H1 (cell line): ENCODE results near the gene RELN. TPM values are rescaled to one million over a fixed set of nuclear protein-coding genes. Genes with fewer than 3 reads are reported as not detected.

Source experiments
- CTCF ChIA-PET: fragments of 300-600 bp; sonication (Branson Sonifier 250); formaldehyde crosslinking; loops from one replicate; lab custom pipeline; 2021; ENCODE audit not compliant: partially characterized antibody; lab: Charles Lee
- POLR2A ChIA-PET: fragments of 300-600 bp; sonication (Branson Sonifier 250); formaldehyde crosslinking; loops from one replicate; lab custom pipeline; 2021; ENCODE audit warnings: inconsistent platforms; ENCODE audit not compliant: partially characterized antibody; lab: Charles Lee
- DNase-seq, 2 experiments: peaks; one replicate each; pipeline versions ENCODE4 v3.0.0 to v3.0.0-alpha.2; 2010 to 2022; ENCODE audit warnings: low spot score in 2 of 2, low read depth in 1 of 2, mixed read lengths in 1 of 2
- FAIRE-seq: peaks from 2 replicates; lab custom pipeline; 2011; peaks lifted over from hg19 to GRCh38; lab: Jason Lieb, UNC
- H2AFZ ChIP-seq: 2 replicates; pipeline ENCODE4 v1.8.1; 2012; ENCODE audit warnings: low read length, inconsistent platforms
- H2AK5ac ChIP-seq: 2 replicates; pipeline ENCODE4 v1.6.1; 2013; ENCODE audit warnings: low read depth, low read length
- H2BK120ac ChIP-seq: replicated peaks from 2 replicates; pipeline ENCODE3; 2013; ENCODE audit warnings: low read depth, low read length, inconsistent platforms
- H2BK12ac ChIP-seq: 2 replicates; pipeline ENCODE4 v1.6.1; 2013; ENCODE audit warnings: low read depth, low read length
- H2BK15ac ChIP-seq: 2 replicates; pipeline ENCODE4 v1.6.1; 2013; ENCODE audit warnings: low read length
- H2BK20ac ChIP-seq: 2 replicates; pipeline ENCODE4 v1.6.1; 2013; ENCODE audit warnings: low read length
- H2BK5ac ChIP-seq: 2 replicates; pipeline ENCODE4 v1.6.1; 2013; ENCODE audit warnings: low read depth, low read length
- H3K14ac ChIP-seq: 2 replicates; pipeline ENCODE4 v1.6.1; 2013; ENCODE audit warnings: inconsistent platforms; ENCODE audit not compliant: insufficient read length
- H3K18ac ChIP-seq: 2 replicates; pipeline ENCODE4 v1.6.1; 2013; ENCODE audit warnings: low read length; ENCODE audit errors: extremely low read depth
- H3K23ac ChIP-seq: 2 replicates; pipeline ENCODE4 v1.6.1; 2013; ENCODE audit warnings: inconsistent platforms; ENCODE audit not compliant: insufficient read length
- H3K23me2 ChIP-seq: 2 replicates; pipeline ENCODE4 v1.6.1; 2013; ENCODE audit warnings: low read depth, low read length
- H3K27ac ChIP-seq: 2 replicates; pipeline ENCODE4 v1.6.1; 2011; ENCODE audit warnings: low read depth, low read length, inconsistent platforms
- H3K27me3 ChIP-seq, 4 experiments: replicated peaks in 1 of 4; 1 replicate in 1 of 4; 2 replicates in 3 of 4; pipeline versions ENCODE4 v1.6.1 to v1.8.1; 2011 to 2013; ENCODE audit warnings: low read length in 3 of 4, mild to moderate bottlenecking in 3 of 4, inconsistent platforms in 2 of 4, mixed read lengths in 2 of 4, moderate library complexity in 1 of 4; ENCODE audit not compliant: control insufficient read depth in 3 of 4, insufficient read depth in 3 of 4; ENCODE audit errors: extremely low read depth in 1 of 4
- H3K36me3 ChIP-seq, 4 experiments: 2 replicates each; pipeline versions ENCODE4 v1.6.1 to v1.8.1; 2011 to 2013; ENCODE audit warnings: mild to moderate bottlenecking in 4 of 4, low read length in 3 of 4, moderate library complexity in 2 of 4, control low read depth in 1 of 4, inconsistent platforms in 1 of 4; ENCODE audit not compliant: insufficient read depth in 4 of 4, control insufficient read depth in 2 of 4
- H3K4ac ChIP-seq: replicated peaks from 2 replicates; pipeline ENCODE3; 2013; ENCODE audit warnings: low read length, low read depth, mixed read lengths, inconsistent platforms; ENCODE audit not compliant: insufficient read length
- H3K4me1 ChIP-seq, 4 experiments: replicated peaks in 1 of 4; 1 replicate in 1 of 4; 2 replicates in 3 of 4; pipeline versions ENCODE4 v1.6.1 to v1.8.1; 2011 to 2013; ENCODE audit warnings: low read length in 3 of 4, inconsistent platforms in 2 of 4, mixed read lengths in 1 of 4; ENCODE audit not compliant: insufficient read depth in 4 of 4, control insufficient read depth in 3 of 4
- H3K4me2 ChIP-seq, 2 experiments: 2 replicates each; pipeline versions ENCODE4 v1.6.1 to v1.8.1; 2011 to 2013; ENCODE audit warnings: low read depth in 2 of 2, low read length in 2 of 2, control low read depth in 1 of 2, inconsistent platforms in 1 of 2, mild to moderate bottlenecking in 1 of 2; ENCODE audit not compliant: insufficient read depth in 1 of 2
- H3K4me3 ChIP-seq, 4 experiments: fragments of 200-600, 300-600 bp in 1 of 4; sonication (generic), shearing (Covaris generic), sonication (Bioruptor Twin) in 1 of 4; 2 replicates each; pipeline versions ENCODE4 v1.5.1 to v1.8.1; 2011 to 2016; ENCODE audit warnings: low read length in 4 of 4, low read depth in 3 of 4, control low read depth in 2 of 4, inconsistent platforms in 2 of 4, mild to moderate bottlenecking in 2 of 4, mixed read lengths in 1 of 4, moderate library complexity in 1 of 4; ENCODE audit not compliant: insufficient read depth in 2 of 4; ENCODE audit errors: extremely low read depth in 1 of 4
- H3K56ac ChIP-seq: replicated peaks from 2 replicates; pipeline ENCODE3; 2013; ENCODE audit warnings: low read depth, mild to moderate bottlenecking, mixed read lengths, low read length, inconsistent platforms; ENCODE audit not compliant: insufficient read length
- H3K79me1 ChIP-seq: 2 replicates; pipeline ENCODE4 v1.6.1; 2013; ENCODE audit warnings: low read depth, low read length, control low read depth
- H3K79me2 ChIP-seq, 2 experiments: 2 replicates each; pipeline versions ENCODE4 v1.6.1 to v1.8.1; 2012 to 2013; ENCODE audit warnings: low read length in 2 of 2, mild to moderate bottlenecking in 2 of 2, inconsistent platforms in 1 of 2; ENCODE audit not compliant: insufficient read depth in 2 of 2, control insufficient read depth in 1 of 2
- H3K9ac ChIP-seq, 4 experiments: replicated peaks in 1 of 4; 1 replicate in 1 of 4; 2 replicates in 3 of 4; pipeline versions ENCODE4 v1.6.1 to v1.8.1; 2011 to 2013; ENCODE audit warnings: low read depth in 3 of 4, low read length in 3 of 4, control low read depth in 2 of 4, mild to moderate bottlenecking in 2 of 4, moderate library complexity in 2 of 4, inconsistent platforms in 1 of 4; ENCODE audit errors: extremely low read depth in 1 of 4
- H3K9me3 ChIP-seq, 2 experiments: 2 replicates each; pipeline versions ENCODE4 v1.6.1 to v1.8.1; 2012 to 2013; ENCODE audit warnings: mild to moderate bottlenecking in 2 of 2, moderate library complexity in 2 of 2, control low read depth in 1 of 2, inconsistent platforms in 1 of 2, low read depth in 1 of 2, low read length in 1 of 2, mixed read lengths in 1 of 2; ENCODE audit not compliant: insufficient read depth in 2 of 2
- H4K20me1 ChIP-seq, 2 experiments: replicated peaks in 1 of 2; 2 replicates each; pipeline versions ENCODE3 to v1.8.1; 2011 to 2013; ENCODE audit warnings: inconsistent platforms in 2 of 2, low read length in 2 of 2, mild to moderate bottlenecking in 1 of 2; ENCODE audit not compliant: insufficient read depth in 2 of 2, control insufficient read depth in 1 of 2
- H4K5ac ChIP-seq: 2 replicates; pipeline ENCODE4 v1.6.1; 2013; ENCODE audit warnings: low read length, low read depth, mixed read lengths, inconsistent platforms; ENCODE audit not compliant: insufficient read length
- H4K8ac ChIP-seq: 2 replicates; pipeline ENCODE4 v1.8.0; 2013; ENCODE audit warnings: mild to moderate bottlenecking, moderate library complexity, low read length, inconsistent platforms; ENCODE audit not compliant: insufficient read depth; ENCODE audit errors: extremely low read depth
- H4K91ac ChIP-seq: replicated peaks from 2 replicates; pipeline ENCODE3; 2013; ENCODE audit warnings: low read length, mixed read lengths, inconsistent platforms; ENCODE audit not compliant: insufficient read length
- CTCF ChIP-seq, 3 experiments: IDR thresholded peaks; 1 replicate in 2 of 3; 2 replicates in 1 of 3; pipeline versions ENCODE4 v1.5.1 to v1.6.1; 2011; ENCODE audit warnings: low read length in 3 of 3, mild to moderate bottlenecking in 3 of 3, inconsistent platforms in 2 of 3, low read depth in 1 of 3, moderate library complexity in 1 of 3; ENCODE audit not compliant: insufficient read depth in 1 of 3; ENCODE audit errors: control extremely low read depth in 1 of 3
- GTF2F1 ChIP-seq: IDR thresholded peaks from 2 replicates; pipeline ENCODE4 v1.6.1; 2012; ENCODE audit warnings: low read depth, low read length, improper control_type of control experiment, borderline replicate concordance
- RAD21 ChIP-seq, 2 experiments: IDR thresholded peaks in 1 of 2; conservative IDR thresholded peaks in 1 of 2; 2 replicates each; pipeline ENCODE4 v1.6.1; 2011; ENCODE audit warnings: low read depth in 2 of 2, low read length in 2 of 2, improper control_type of control experiment in 1 of 2, inconsistent platforms in 1 of 2, mild to moderate bottlenecking in 1 of 2, moderate library complexity in 1 of 2
- WGBS, 2 experiments: shearing (Covaris generic) in 1 of 2; methylation state at CpG; one replicate each; pipeline versions ENCODE4 v1.1.6 to v1.1.7; 2013 to 2015; ENCODE audit warnings: low lambda C conversion rate in 2 of 2, mixed read lengths in 2 of 2, inconsistent platforms in 1 of 2, low coverage in 1 of 2, missing lambda C conversion rate in 1 of 2; ENCODE audit not compliant: insufficient replicate concordance in 2 of 2, insufficient coverage in 1 of 2, insufficient read length in 1 of 2; ENCODE audit errors: extremely low coverage in 1 of 2, missing lambda C conversion rate in 1 of 2; 5-methylcytosine and 5-hydroxymethylcytosine counted together
- polyA plus RNA-seq, 7 experiments: library from polyadenylated mRNA; depleted of rRNA in 3 of 7; stranded (reverse) in 5 of 7; unstranded in 2 of 7; fragments of >200 nt in 5 of 7; fragments of 200-250 nt in 2 of 7; gene quantifications; 1 replicate in 5 of 7; 2 replicates in 1 of 7; 4 replicates in 1 of 7; pipeline versions ENCODE4 v1.2.1 to v1.2.3, GENCODE V29; 2011 to 2013; ENCODE audit warnings: missing spikeins in 2 of 7, mixed read lengths in 2 of 7
- total RNA-seq: library from RNA; stranded (reverse); fragmentation: NEBNext Ultra II Directional; extraction: Animal tissue kit (Norgen Biotek cat#: 25700); gene quantifications from 2 replicates; pipeline ENCODE4 v1.2.1, GENCODE V29; 2021

Gene RELN
- total and polyA plus RNA-seq, 2 of the 8 experiments (the other 6 are each of a cell fraction or from before 2014, with no cell fraction given): 0.03 to 0.07 TPM

GRCh38 chr7:104005197-104005596 lies 15.7 kb upstream of the RELN start:
- no peak for DNase-seq
- WGBS, 2 experiments: 83% methylated on average over 4 of the region's 4 CpGs; no CpG with 5 or more reads in 1 of the 2 experiments
- no peaks in the 10 kb centered on the region for H3K23me2 ChIP-seq
- TF ChIP-seq GTF2F1 (no peak), RAD21 (IDR thresholded peaks at IDR 0.05 in 1 of 2, conservative IDR thresholded peaks at IDR 0.05 in 1 of 2; ENCODE audit: low read depth in 2 of 2, low read length in 2 of 2) (no peak), CTCF (IDR thresholded peaks at IDR 0.05; ENCODE audit: control extremely low read depth in 1 of 3, insufficient read depth in 1 of 3, low read depth in 1 of 3, low read length in 3 of 3) (no peak)
- H3K9me3 ChIP-seq: no peaks in the 10 kb centered on the region; a peak in 1 of 4 replicates
- no peaks in the 10 kb centered on the region for H3K79me2 ChIP-seq
- H4K5ac ChIP-seq: no peak overlapping the region
- no peak overlapping the region for H4K91ac ChIP-seq
- H4K8ac ChIP-seq: no peak overlapping the region
- no peak overlapping the region for H2BK12ac ChIP-seq
- no peak overlapping the region for H3K4ac ChIP-seq
- H3K27ac ChIP-seq: no peak overlapping the region
- no peak overlapping the region for H2BK15ac ChIP-seq
- H3K18ac ChIP-seq: no peak overlapping the region
- H2BK5ac ChIP-seq: no peak overlapping the region
- H2BK120ac ChIP-seq: no peak overlapping the region
- no peaks in the 10 kb centered on the region for H3K36me3 ChIP-seq
- H2AFZ ChIP-seq: peak overlapping the region; percentile 42; the same call in 1 of the 2 replicates
- H3K56ac ChIP-seq: no peak overlapping the region
- CTCF ChIA-PET: no interaction called here
- no peak overlapping the region for H3K4me3 ChIP-seq
- H2AK5ac ChIP-seq: no peak overlapping the region
- H3K9ac ChIP-seq: no peak overlapping the region
- H2BK20ac ChIP-seq: no peak overlapping the region
- H4K20me1 ChIP-seq: no peaks in the 10 kb centered on the region
- no peak overlapping the region for H3K23ac ChIP-seq
- no peak overlapping the region for H3K14ac ChIP-seq
- no peak overlapping the region for H3K4me2 ChIP-seq
- no peaks in the 10 kb centered on the region for H3K4me1 ChIP-seq
- POLR2A ChIA-PET: no interaction called here
- H3K79me1 ChIP-seq: no peaks in the 10 kb centered on the region
- no peaks in the 10 kb centered on the region for H3K27me3 ChIP-seq
- no peak for FAIRE-seq
